ENCODE measurements around the gene KBTBD6. TPM values are rescaled to one million over a fixed set of nuclear protein-coding genes. Genes with fewer than 3 reads are reported as not detected.

KBTBD6 gene
- total and polyA plus RNA-seq, 4 donors = 2.1 to 5.1 (median 3.8) TPM

DNA sequence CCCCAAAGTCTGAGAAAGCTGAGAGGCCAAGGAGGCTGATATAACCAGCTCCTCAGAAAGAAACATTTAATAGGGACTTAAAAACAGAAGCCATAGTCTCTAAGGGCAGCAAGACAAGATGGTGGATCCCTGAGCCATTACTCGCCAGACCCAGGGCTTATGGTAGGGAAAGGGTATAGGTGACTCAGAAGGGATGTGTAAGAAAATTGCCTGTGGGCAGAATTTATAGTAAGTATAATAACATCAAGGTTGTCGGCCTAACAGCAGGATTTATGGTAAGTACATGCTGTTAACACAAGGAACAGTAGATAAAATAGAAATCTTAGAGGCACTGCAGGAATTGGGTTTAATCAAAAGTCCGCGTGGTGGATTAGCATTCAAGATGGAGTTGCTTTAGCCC is 14.7 kb downstream of the KBTBD6 start:
- H3K4me1 ChIP-seq (ENCODE audit: control insufficient read depth in 4 of 4, insufficient read depth in 4 of 4, low read length in 3 of 4) = no peaks in the 10 kb centered on the region
- no peak for DNase-seq (ENCODE audit: low spot score)
- H3K27me3 ChIP-seq (ENCODE audit: control insufficient read depth in 4 of 4, insufficient read depth in 4 of 4, low read length in 3 of 4) = no peaks in the 10 kb centered on the region
- H3K9ac ChIP-seq (ENCODE audit: low read depth in 1 of 2, low read length in 2 of 2) = no peak overlapping the region
- H3K36me3 ChIP-seq (ENCODE audit: control insufficient read depth in 4 of 4, insufficient read depth in 3 of 4, low read depth in 1 of 4, low read length in 3 of 4) = no peaks in the 10 kb centered on the region
- H3K4me3 ChIP-seq (ENCODE audit: low read depth in 1 of 3, low read length in 3 of 3) = no peak overlapping the region
- WGBS = 91% methylated on average over 4 of the region's 4 CpGs
- TF ChIP-seq HNF4G (IDR thresholded peaks at IDR 0.05) = no peak
- no peak for TF ChIP-seq FOXA1 (IDR thresholded peaks at IDR 0.05)
- no peaks in the 10 kb centered on the region for H3K9me3 ChIP-seq (ENCODE audit: control insufficient read depth in 4 of 4, low read length in 3 of 4)
- no peak overlapping the region for H3K27ac ChIP-seq (ENCODE audit: low read depth in 1 of 2, low read length in 2 of 2)

DNA sequence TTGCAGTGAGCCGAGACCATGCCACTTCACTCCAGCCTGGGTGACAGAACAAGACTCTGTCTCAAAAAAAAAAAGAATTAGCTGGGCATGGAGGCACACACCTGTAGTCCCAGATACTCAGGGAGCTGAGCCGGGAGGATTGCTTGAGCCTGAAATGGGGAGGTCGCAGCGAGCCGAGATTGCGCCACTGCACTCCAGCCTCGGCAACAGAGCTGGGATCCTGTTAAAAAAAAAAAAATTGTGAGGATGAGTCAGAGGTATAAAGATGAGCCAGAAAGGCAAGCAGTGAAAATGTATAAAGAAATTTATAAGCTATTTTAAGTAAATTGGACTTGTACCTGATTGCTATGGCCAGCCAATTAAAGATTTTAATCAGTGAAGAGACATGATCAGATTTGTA is 21.1 kb downstream of the KBTBD6 start:
- H3K36me3 ChIP-seq (ENCODE audit: control insufficient read depth in 4 of 4, insufficient read depth in 3 of 4, low read depth in 1 of 4, low read length in 3 of 4) = no peaks in the 10 kb centered on the region
- 92% methylated on average over 7 of the region's 7 CpGs for WGBS
- no peaks in the 10 kb centered on the region for H3K4me1 ChIP-seq (ENCODE audit: control insufficient read depth in 4 of 4, insufficient read depth in 4 of 4, low read length in 3 of 4)
- H3K4me3 ChIP-seq (ENCODE audit: low read depth in 1 of 3, low read length in 3 of 3) = no peak overlapping the region
- H3K9ac ChIP-seq (ENCODE audit: low read depth in 1 of 2, low read length in 2 of 2) = no peak overlapping the region
- no peak overlapping the region for H3K27ac ChIP-seq (ENCODE audit: low read depth in 1 of 2, low read length in 2 of 2)
- DNase-seq (ENCODE audit: low spot score) = no peak
- no peaks in the 10 kb centered on the region for H3K9me3 ChIP-seq (ENCODE audit: control insufficient read depth in 4 of 4, low read length in 3 of 4)
- TF ChIP-seq EGR1 (IDR thresholded peaks at IDR 0.05; ENCODE audit: low read depth in 2 of 2) (no peak), GABPA (IDR thresholded peaks at IDR 0.05 in 1 of 2, conservative IDR thresholded peaks at IDR 0.05 in 1 of 2) (no peak), NR2F2 (IDR thresholded peaks at IDR 0.05) (no peak), FOXA1 (IDR thresholded peaks at IDR 0.05) (no peak), FOXA2 (IDR thresholded peaks at IDR 0.05) (no peak), RXRA (IDR thresholded peaks at IDR 0.05) (no peak), MAX (IDR thresholded peaks at IDR 0.05) (no peak), ATF3 (IDR thresholded peaks at IDR 0.05) (no peak), JUND (IDR thresholded peaks at IDR 0.05) (no peak), HNF4A (conservative IDR thresholded peaks at IDR 0.05) (no peak), YY1 (IDR thresholded peaks at IDR 0.05) (no peak), HNF4G (IDR thresholded peaks at IDR 0.05) (no peak), SP1 (IDR thresholded peaks at IDR 0.05) (no peak), TAF1 (conservative IDR thresholded peaks at IDR 0.05) (no peak), RAD21 (IDR thresholded peaks at IDR 0.05) (no peak), CTCF (IDR thresholded peaks at IDR 0.05; ENCODE audit: low read depth, low read length, missing input control) (no peak), REST (IDR thresholded peaks at IDR 0.05) (no peak)
- TF ChIP-seq, protein P1, sequence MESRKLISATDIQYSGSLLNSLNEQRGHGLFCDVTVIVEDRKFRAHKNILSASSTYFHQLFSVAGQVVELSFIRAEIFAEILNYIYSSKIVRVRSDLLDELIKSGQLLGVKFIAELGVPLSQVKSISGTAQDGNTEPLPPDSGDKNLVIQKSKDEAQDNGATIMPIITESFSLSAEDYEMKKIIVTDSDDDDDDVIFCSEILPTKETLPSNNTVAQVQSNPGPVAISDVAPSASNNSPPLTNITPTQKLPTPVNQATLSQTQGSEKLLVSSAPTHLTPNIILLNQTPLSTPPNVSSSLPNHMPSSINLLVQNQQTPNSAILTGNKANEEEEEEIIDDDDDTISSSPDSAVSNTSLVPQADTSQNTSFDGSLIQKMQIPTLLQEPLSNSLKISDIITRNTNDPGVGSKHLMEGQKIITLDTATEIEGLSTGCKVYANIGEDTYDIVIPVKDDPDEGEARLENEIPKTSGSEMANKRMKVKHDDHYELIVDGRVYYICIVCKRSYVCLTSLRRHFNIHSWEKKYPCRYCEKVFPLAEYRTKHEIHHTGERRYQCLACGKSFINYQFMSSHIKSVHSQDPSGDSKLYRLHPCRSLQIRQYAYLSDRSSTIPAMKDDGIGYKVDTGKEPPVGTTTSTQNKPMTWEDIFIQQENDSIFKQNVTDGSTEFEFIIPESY (IDR thresholded peaks at IDR 0.05) = no peak
- no peaks in the 10 kb centered on the region for H3K27me3 ChIP-seq (ENCODE audit: control insufficient read depth in 4 of 4, insufficient read depth in 4 of 4, low read length in 3 of 4)
